Stomach (tissue), 9 donors: ENCODE measurements around the gene FLII. TPM values are rescaled to one million over a fixed set of nuclear protein-coding genes. Genes with fewer than 3 reads are reported as not detected.

Experiments used
- DNase-seq, 2 donors: peaks; one replicate each; pipeline versions ENCODE4 v3.0.0 to v3.0.0-alpha.2; 2013 to 2019
- H3K27ac ChIP-seq, 5 donors: fragments of 200-600 bp in 4 of 5; sonication (generic) in 4 of 5; one replicate each; pipeline ENCODE4 v1.5.1; 2013 to 2019; ENCODE audit warnings: mild to moderate bottlenecking in 1 of 5, moderate library complexity in 1 of 5
- H3K27me3 ChIP-seq, 3 donors: fragments of 200-600 bp; sonication (generic); one replicate each; pipeline ENCODE4 v1.5.1; 2017 to 2019; ENCODE audit warnings: mixed run types in 1 of 3
- H3K36me3 ChIP-seq, 4 donors: fragments of 200-600 bp; sonication (generic); 1 replicate in 3 of 4; 2 replicates in 1 of 4; pipeline ENCODE4 v1.5.1; 2016 to 2019
- H3K4me1 ChIP-seq, 4 donors: fragments of 200-600 bp; sonication (generic); one replicate each; pipeline ENCODE4 v1.5.1; 2016 to 2019
- H3K4me3 ChIP-seq, 4 donors: fragments of 200-600 bp; sonication (generic) in 3 of 4; one replicate each; pipeline ENCODE4 v1.5.1; 2016 to 2019; ENCODE audit warnings: mild to moderate bottlenecking in 1 of 4
- H3K9me3 ChIP-seq, 4 donors: fragments of 200-600 bp; sonication (generic); one replicate each; pipeline ENCODE4 v1.5.1; 2016 to 2019
- EP300 ChIP-seq: sonication (generic); formaldehyde crosslinking; IDR thresholded peaks from one replicate; pipeline ENCODE4 v1.6.1; 2017; ENCODE audit warnings: antibody characterized with exemption
- POLR2A ChIP-seq, 4 donors: fragments of 450-650 bp; IDR thresholded peaks; one replicate each; pipeline ENCODE4 v1.6.1; 2016; ENCODE audit warnings: antibody characterized with exemption in 4 of 4, control low read depth in 2 of 4, mild to moderate bottlenecking in 1 of 4, moderate library complexity in 1 of 4
- POLR2AphosphoS5 ChIP-seq, 3 donors: sonication (generic); formaldehyde crosslinking; IDR thresholded peaks; one replicate each; pipeline ENCODE4 v1.6.1; 2016; ENCODE audit warnings: antibody characterized with exemption in 3 of 3
- WGBS, 5 donors: extraction: QIAGEN DNeasy Blood & Tissue Kit in 3 of 5; methylation state at CpG; one replicate each; pipeline versions ENCODE4 v1.1.5 to v1.1.7; 2013 to 2018; 5-methylcytosine and 5-hydroxymethylcytosine counted together
- intact Hi-C: fragments of 100-400 bp; cut with DNase I; formaldehyde crosslinking; loops from one replicate; pipeline ENCODE4 v1.15.1; 2023; ENCODE audit warnings: low total_unique reads
- polyA plus RNA-seq, 3 donors: library from polyadenylated mRNA; stranded (reverse); fragments of 200-250 nt; gene quantifications; one replicate each; pipeline ENCODE4 v1.2.3, GENCODE V29; 2013
- total RNA-seq, 5 donors: library from RNA; depleted of rRNA; stranded (reverse); fragments of >200 nt; gene quantifications; one replicate each; pipeline versions ENCODE4 v1.1.0 to v1.2.3, GENCODE V29; 2014 to 2016
- TF ChIP-seq, protein P1 (sequence below), 7 experiments: fragments of 450-650 bp in 4 of 7; fragments of 200-600 bp in 3 of 7; sonication (generic) in 3 of 7; IDR thresholded peaks; one replicate each; pipeline ENCODE4 v1.5.1; 2016 to 2019; ENCODE audit warnings: antibody characterized with exemption in 7 of 7, control low read depth in 2 of 7, mild to moderate bottlenecking in 1 of 7
- donor health status: healthy with polysubstance abuse.
- donor health status: Bipolar disorder and iron deficiency.
- donor health status: healthy.

Gene FLII
- total and polyA plus RNA-seq, 8 donors = 107 to 677 (median 323) TPM

DNA sequence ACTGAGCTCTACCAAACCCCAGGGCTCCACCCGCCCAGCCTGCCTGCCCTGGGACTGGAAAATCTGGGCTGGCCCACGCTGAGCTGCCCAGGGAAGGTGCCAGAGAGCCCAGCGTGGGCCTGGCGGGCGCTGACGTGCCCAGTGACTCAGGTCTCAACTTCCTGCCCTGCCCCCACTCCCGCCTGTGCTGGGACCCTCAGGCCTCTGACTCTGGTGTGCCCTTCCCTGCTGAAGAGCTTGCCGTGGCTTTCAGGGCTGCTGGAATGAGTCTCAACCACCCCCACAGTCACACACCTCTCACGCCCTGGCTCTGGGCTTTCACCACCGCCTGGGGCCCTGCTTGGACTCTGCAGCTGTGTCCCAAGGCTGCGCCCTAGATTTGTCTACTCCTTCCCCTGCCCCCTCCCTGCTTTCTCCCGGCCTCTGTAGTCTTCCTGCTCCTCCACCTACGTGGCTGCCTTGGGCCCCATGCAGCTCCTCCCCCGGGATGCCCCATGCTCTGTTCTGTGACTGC lies 22.7 kb downstream of the FLII start:
- Histone ChIP-seq H3K36me3 (peaks cover 18 to 93% (median 85%) of the 10 kb centered on the region in 4 donors), H3K4me1 (no peaks in the 10 kb centered on the region), H3K27me3 (no peaks in the 10 kb centered on the region), H3K4me3 (no peak overlapping the region), H3K9me3 (no peaks in the 10 kb centered on the region), H3K27ac (no peak overlapping the region)
- 62 to 67% (median 65%) methylated on average over 14 of the region's 14 CpGs for WGBS, 5 donors
- no peak for TF ChIP-seq POLR2A (IDR thresholded peaks at IDR 0.05)
- TF ChIP-seq, protein P1, sequence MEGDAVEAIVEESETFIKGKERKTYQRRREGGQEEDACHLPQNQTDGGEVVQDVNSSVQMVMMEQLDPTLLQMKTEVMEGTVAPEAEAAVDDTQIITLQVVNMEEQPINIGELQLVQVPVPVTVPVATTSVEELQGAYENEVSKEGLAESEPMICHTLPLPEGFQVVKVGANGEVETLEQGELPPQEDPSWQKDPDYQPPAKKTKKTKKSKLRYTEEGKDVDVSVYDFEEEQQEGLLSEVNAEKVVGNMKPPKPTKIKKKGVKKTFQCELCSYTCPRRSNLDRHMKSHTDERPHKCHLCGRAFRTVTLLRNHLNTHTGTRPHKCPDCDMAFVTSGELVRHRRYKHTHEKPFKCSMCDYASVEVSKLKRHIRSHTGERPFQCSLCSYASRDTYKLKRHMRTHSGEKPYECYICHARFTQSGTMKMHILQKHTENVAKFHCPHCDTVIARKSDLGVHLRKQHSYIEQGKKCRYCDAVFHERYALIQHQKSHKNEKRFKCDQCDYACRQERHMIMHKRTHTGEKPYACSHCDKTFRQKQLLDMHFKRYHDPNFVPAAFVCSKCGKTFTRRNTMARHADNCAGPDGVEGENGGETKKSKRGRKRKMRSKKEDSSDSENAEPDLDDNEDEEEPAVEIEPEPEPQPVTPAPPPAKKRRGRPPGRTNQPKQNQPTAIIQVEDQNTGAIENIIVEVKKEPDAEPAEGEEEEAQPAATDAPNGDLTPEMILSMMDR (IDR thresholded peaks at IDR 0.05) = no peak
- no peak for DNase-seq
- intact Hi-C loops = no loop called here

DNA sequence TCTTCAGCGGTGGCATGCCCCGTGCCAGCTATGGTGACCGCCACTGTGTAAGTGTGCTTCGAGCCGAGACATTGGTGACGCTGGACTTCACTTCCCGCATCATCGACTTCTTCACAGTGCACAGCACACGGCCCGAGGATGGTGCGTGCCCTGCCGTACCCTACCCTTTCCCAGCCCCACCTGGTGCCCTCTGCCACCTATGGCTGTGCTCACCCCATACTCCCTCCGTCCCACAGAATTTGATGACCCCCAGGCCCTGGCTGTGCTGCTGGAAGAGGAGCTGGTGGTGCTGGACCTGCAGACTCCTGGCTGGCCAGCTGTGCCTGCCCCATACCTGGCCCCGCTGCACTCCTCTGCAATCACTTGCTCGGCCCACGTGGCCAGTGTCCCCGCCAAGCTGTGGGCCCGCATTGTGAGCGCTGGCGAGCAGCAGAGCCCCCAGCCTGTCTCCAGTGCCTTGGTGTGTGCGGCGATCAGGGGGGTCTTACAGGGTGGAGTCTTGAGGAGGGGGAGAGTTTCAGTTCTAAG lies 23.6 kb downstream of the FLII start:
- Histone ChIP-seq H3K4me3 (no peak overlapping the region), H3K9me3 (no peaks in the 10 kb centered on the region), H3K36me3 (peaks cover 18 to 84% (median 77%) of the 10 kb centered on the region in 4 donors), H3K4me1 (no peaks in the 10 kb centered on the region), H3K27ac (no peak overlapping the region), H3K27me3 (no peaks in the 10 kb centered on the region)
- no peak for DNase-seq
- intact Hi-C loops = no loop called here
- 94 to 96% (median 96%) methylated on average over 19 to 22 of the region's 22 CpGs for WGBS, 5 donors
- TF ChIP-seq EP300 (no peak), POLR2AphosphoS5 (IDR thresholded peaks at IDR 0.05) (no peak), POLR2A (IDR thresholded peaks at IDR 0.05) (no peak)
- TF ChIP-seq, protein P1 (IDR thresholded peaks at IDR 0.05) = no peak

DNA sequence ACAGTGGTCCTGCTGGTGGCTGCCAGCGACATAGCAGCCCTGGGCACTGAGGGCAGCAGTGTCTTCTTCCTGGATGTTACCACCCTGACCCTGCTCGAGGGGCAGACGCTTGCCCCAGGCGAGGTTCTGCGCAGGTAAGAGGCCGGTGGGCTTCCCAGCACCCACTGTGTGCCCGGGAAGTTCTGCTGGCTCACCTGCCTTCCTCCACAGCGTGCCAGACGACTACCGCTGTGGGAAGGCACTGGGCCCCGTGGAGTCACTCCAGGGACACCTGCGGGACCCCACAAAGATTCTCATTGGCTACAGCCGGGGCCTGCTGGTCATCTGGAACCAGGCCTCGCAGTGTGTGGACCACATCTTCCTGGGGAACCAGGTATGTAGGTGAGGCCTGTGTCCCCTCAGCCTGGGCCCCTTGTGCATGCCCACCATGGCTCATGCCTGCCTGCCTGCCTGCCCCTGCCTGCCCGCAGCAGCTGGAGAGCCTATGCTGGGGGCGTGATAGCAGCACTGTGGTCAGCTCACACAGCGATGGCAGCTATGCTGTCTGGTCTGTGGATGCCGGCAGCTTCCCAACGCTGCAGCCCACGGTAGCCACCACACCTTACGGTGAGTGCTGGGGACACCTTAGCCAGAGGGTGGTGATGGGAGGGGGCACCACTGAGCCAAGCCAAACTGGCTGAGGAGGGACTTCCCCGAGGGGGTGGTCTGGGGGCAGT lies 24.6 kb downstream of the FLII start:
- no peak for DNase-seq
- intact Hi-C loops = no loop called here
- TF ChIP-seq POLR2A (IDR thresholded peaks at IDR 0.05) (no peak), POLR2AphosphoS5 (IDR thresholded peaks at IDR 0.05) (no peak), EP300 (no peak)
- TF ChIP-seq, protein P1 (IDR thresholded peaks at IDR 0.05) = no peak
- Histone ChIP-seq H3K27ac (no peak overlapping the region), H3K36me3 (peaks cover 18 to 74% (median 69%) of the 10 kb centered on the region in 4 donors), H3K9me3 (no peaks in the 10 kb centered on the region), H3K4me3 (no peak overlapping the region), H3K4me1 (no peaks in the 10 kb centered on the region), H3K27me3 (no peaks in the 10 kb centered on the region)
- WGBS, 5 donors = 91 to 98% (median 94%) methylated on average over 13 to 22 of the region's 22 CpGs

DNA sequence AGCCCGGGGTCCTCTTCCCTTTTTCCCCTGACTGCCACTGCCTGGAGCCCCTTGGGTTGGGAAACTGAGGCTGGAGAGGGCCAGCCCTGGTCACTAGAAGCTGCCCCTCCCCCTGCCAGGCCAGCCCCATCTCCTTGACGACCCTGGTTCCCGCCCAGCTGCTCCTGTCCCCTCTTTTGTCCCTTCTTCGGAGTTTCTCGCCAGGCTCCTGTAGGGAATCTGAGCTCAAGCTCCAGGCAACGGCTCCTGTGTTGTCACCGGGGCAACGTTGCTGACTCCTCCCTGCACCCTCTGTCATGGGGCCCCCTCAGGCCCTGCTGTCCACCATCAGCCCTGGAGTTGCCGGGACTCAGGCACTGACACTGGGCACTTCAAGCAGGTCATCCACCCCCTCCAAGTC lies 27.4 kb downstream of the FLII start:
- 66 to 74% (median 74%) methylated on average over 7 to 9 of the region's 9 CpGs for WGBS, 5 donors
- TF ChIP-seq POLR2AphosphoS5 (IDR thresholded peaks at IDR 0.05) = no peak
- no peak for TF ChIP-seq EP300
- no peak for TF ChIP-seq POLR2A (IDR thresholded peaks at IDR 0.05)
- TF ChIP-seq, protein P1 (IDR thresholded peaks at IDR 0.05) = no peak
- Histone ChIP-seq H3K4me3 (no peak overlapping the region), H3K27ac (no peak overlapping the region), H3K9me3 (no peaks in the 10 kb centered on the region), H3K27me3 (no peaks in the 10 kb centered on the region), H3K4me1 (peaks cover 6 to 14% (median 11%) of the 10 kb centered on the region in 4 donors), H3K36me3 (peaks cover 13 to 46% (median 41%) of the 10 kb centered on the region in 4 donors)
- peak in 1 of 2 donors; percentile 52 for DNase-seq
- intact Hi-C loops = no loop called here
